Kidney (tissue), 14 donors: ENCODE measurements around the gene TERT. TPM values are rescaled to one million over a fixed set of nuclear protein-coding genes. Genes with fewer than 3 reads are reported as not detected.
"Not testable (repeated sequence)": the region's sequence is repeated elsewhere in the genome, so short reads cannot be mapped to it uniquely, and the experiment has no call there.

Experiments
- DNase-seq, 5 donors: peaks; one replicate each; pipeline ENCODE4 v3.0.0-alpha.2; 2013 to 2020
- FAIRE-seq: peaks from 2 replicates; lab custom pipeline; 2012; peaks lifted over from hg19 to GRCh38; lab: Jason Lieb, UNC
- H3K27ac ChIP-seq, 2 donors: one replicate each; pipeline ENCODE4 v1.7.0; 2013; ENCODE audit warnings: low read depth in 2 of 2, low read length in 2 of 2, inconsistent platforms in 1 of 2
- H3K27me3 ChIP-seq: one replicate; pipeline ENCODE4 v1.7.1; 2013; ENCODE audit warnings: low read length, inconsistent platforms; ENCODE audit not compliant: control insufficient read depth, insufficient read depth
- H3K36me3 ChIP-seq, 3 donors: one replicate each; pipeline versions ENCODE4 v1.7.0 to v1.7.1; 2013; ENCODE audit warnings: low read length in 3 of 3, control low read depth in 1 of 3, inconsistent platforms in 1 of 3; ENCODE audit not compliant: insufficient read depth in 3 of 3, control insufficient read depth in 2 of 3
- H3K4me1 ChIP-seq, 3 donors: one replicate each; pipeline versions ENCODE4 v1.7.0 to v1.7.1; 2013; ENCODE audit warnings: low read length in 3 of 3, inconsistent platforms in 1 of 3, low read depth in 1 of 3; ENCODE audit not compliant: control insufficient read depth in 2 of 3, insufficient read depth in 2 of 3
- H3K4me3 ChIP-seq, 3 donors: one replicate each; pipeline versions ENCODE4 v1.7.0 to v1.8.1; 2013; ENCODE audit warnings: low read length in 3 of 3, control low read depth in 1 of 3, inconsistent platforms in 1 of 3
- H3K9ac ChIP-seq, 3 donors: one replicate each; pipeline versions ENCODE4 v1.7.0 to v1.7.1; 2013; ENCODE audit warnings: low read length in 3 of 3, control low read depth in 1 of 3, inconsistent platforms in 1 of 3
- H3K9me3 ChIP-seq, 3 donors: one replicate each; pipeline versions ENCODE4 v1.7.0 to v1.7.1; 2013; ENCODE audit warnings: low read length in 3 of 3, control low read depth in 1 of 3, inconsistent platforms in 1 of 3; ENCODE audit not compliant: control insufficient read depth in 2 of 3, insufficient read depth in 1 of 3
- CTCF ChIP-seq: IDR thresholded peaks from 3 replicates; pipeline ENCODE4 v1.5.1; 2012; ENCODE audit warnings: mild to moderate bottlenecking, moderate library complexity, borderline replicate concordance; ENCODE audit not compliant: insufficient read depth; ENCODE audit errors: extremely low read depth
- intact Hi-C: fragments of 100-400 bp; cut with DNase I; formaldehyde crosslinking; loops from one replicate; pipeline ENCODE4 v1.11.1; 2022
- polyA plus RNA-seq: library from polyadenylated mRNA; stranded (reverse); fragments of 350-450 nt; fragmentation: Illumina TruSeq; extraction: RNeasy Lipid Tissue Mini Kit (QIAGEN cat#74804); gene quantifications from one replicate; pipeline ENCODE4 v1.2.3, GENCODE V29; 2014; ENCODE audit warnings: low read depth, low replicate concordance; ENCODE audit not compliant: insufficient read depth
- total RNA-seq: library from RNA; stranded (reverse); fragmentation: NEBNext Ultra II Directional; extraction: Animal tissue kit (Norgen Biotek cat#: 25700); gene quantifications from one replicate; pipeline ENCODE4 v1.2.1, GENCODE V29; 2021
- donor health status: control.
- donor health status: control.
- donor health status: control.
- donor health status: control.
- donor health status: control.
- donor health status: DM: yes; HTN: yes; CAD: no.
- donor health status: Normal renal cell carcinoma (clear cell type).

Gene TERT
- total and polyA plus RNA-seq, 2 donors from 2014 or later, result 0.91 TPM; not detected in 1

- H3K9me3 ChIP-seq, H3K27ac ChIP-seq, H3K27me3 ChIP-seq, FAIRE-seq, H3K4me1 ChIP-seq, H3K9ac ChIP-seq, H3K36me3 ChIP-seq, intact Hi-C loops, H3K4me3 ChIP-seq: not testable (repeated sequence)
- peak in 2 of 5 donors; percentile 23 to 49 for DNase-seq
These were observed 11.7 kb downstream of the TERT start for GRCh38 chr5:1282993-1283728.

- FAIRE-seq (no peak), DNase-seq (peak in 2 of 5 donors; percentile 26 to 46)
- H3K9ac ChIP-seq, result no peak overlapping the region
- H3K4me1 ChIP-seq, result no peaks in the 10 kb centered on the region
- no peak overlapping the region for H3K4me3 ChIP-seq
- H3K9me3 ChIP-seq, result peaks cover 0 to 7% (median 0%) of the 10 kb centered on the region in 3 donors
- intact Hi-C loops, result no loop called here
- H3K27ac ChIP-seq, result no peak overlapping the region
- H3K27me3 ChIP-seq, result no peaks in the 10 kb centered on the region
- no peak for TF ChIP-seq CTCF
- no peaks in the 10 kb centered on the region for H3K36me3 ChIP-seq
These were observed 12.5 kb downstream of the TERT start for GRCh38 chr5:1282131-1282992.

- Histone ChIP-seq H3K9me3 (peaks cover 0 to 7% (median 0%) of the 10 kb centered on the region in 3 donors), H3K9ac (no peak overlapping the region), H3K36me3 (no peaks in the 10 kb centered on the region), H3K27me3 (no peaks in the 10 kb centered on the region), H3K4me1 (no peaks in the 10 kb centered on the region), H3K4me3 (no peak overlapping the region), H3K27ac (no peak overlapping the region)
- intact Hi-C loops, result no loop called here
- DNase-seq, result peak in 1 of 5 donors; percentile 37
- no peak for TF ChIP-seq CTCF
- no peak for FAIRE-seq
These were observed 13.6 kb downstream of the TERT start for GRCh38 chr5:1281038-1281882.
